Loucy (cell line): Measurements from ENCODE around the gene SNORC.

Source experiments
- H2AFZ ChIP-seq: fragments of 200-600 bp; sonication (generic); 2 replicates; pipeline ENCODE4 v1.6.0; 2016; ENCODE audit warnings: antibody characterized with exemption, mild to moderate bottlenecking, low read length, moderate library complexity
- H3F3A ChIP-seq: fragments of 200-600 bp; 2 replicates; pipeline ENCODE4 v1.6.0; 2016; ENCODE audit warnings: antibody characterized with exemption, low read depth, mild to moderate bottlenecking
- H3K27me3 ChIP-seq: fragments of 200-600 bp; sonication (generic); 2 replicates; pipeline ENCODE4 v1.6.1; 2014; ENCODE audit warnings: low read length, mild to moderate bottlenecking; ENCODE audit not compliant: insufficient read depth, poor library complexity, severe bottlenecking
- H3K36me3 ChIP-seq: fragments of 200-600 bp; sonication (generic); 2 replicates; pipeline ENCODE4 v1.6.1; 2016; ENCODE audit warnings: low read length; ENCODE audit not compliant: insufficient read depth
- H3K4me1 ChIP-seq: fragments of 200-600 bp; sonication (generic); 2 replicates; pipeline ENCODE4 v1.5.1; 2014; ENCODE audit warnings: low read length, mild to moderate bottlenecking; ENCODE audit not compliant: insufficient read depth, poor library complexity, severe bottlenecking
- H3K4me2 ChIP-seq: fragments of 200-600 bp; sonication (generic); 2 replicates; pipeline ENCODE4 v1.6.0; 2014; ENCODE audit warnings: antibody characterized with exemption, low read length, low read depth, mild to moderate bottlenecking; ENCODE audit not compliant: poor library complexity, severe bottlenecking
- H3K4me3 ChIP-seq: fragments of 200-600 bp; sonication (generic); 2 replicates; pipeline ENCODE4 v1.5.1; 2014; ENCODE audit warnings: low read length, mild to moderate bottlenecking, mixed read lengths; ENCODE audit not compliant: poor library complexity, severe bottlenecking
- H3K79me2 ChIP-seq: fragments of 200-600 bp; sonication (generic); 2 replicates; pipeline ENCODE4 v1.6.1; 2014; ENCODE audit warnings: low read length; ENCODE audit not compliant: insufficient read depth
- H3K9ac ChIP-seq: fragments of 200-600 bp; sonication (generic); 2 replicates; pipeline ENCODE4 v1.6.0; 2014; ENCODE audit warnings: mild to moderate bottlenecking, low read depth, low read length, moderate library complexity; ENCODE audit not compliant: poor library complexity, severe bottlenecking
- H3K9me2 ChIP-seq: fragments of 200-600 bp; sonication (generic); replicated peaks from 2 replicates; pipeline ENCODE4 v1.6.1; 2016; ENCODE audit warnings: low read depth, low read length, mixed read lengths
- H3K9me3 ChIP-seq: fragments of 200-600 bp; sonication (generic); 2 replicates; pipeline ENCODE4 v1.6.1; 2014; ENCODE audit warnings: mild to moderate bottlenecking, antibody characterized with exemption, low read length, low read depth; ENCODE audit not compliant: insufficient read depth
- H4K20me1 ChIP-seq: fragments of 200-600 bp; sonication (generic); 2 replicates; pipeline ENCODE4 v1.6.0; 2014; ENCODE audit warnings: antibody characterized with exemption, low read length, mild to moderate bottlenecking; ENCODE audit not compliant: insufficient read depth, poor library complexity, severe bottlenecking
- EZH2phosphoT487 ChIP-seq: fragments of 200-600 bp; IDR thresholded peaks from 2 replicates; pipeline ENCODE4 v1.6.1; 2018; ENCODE audit warnings: antibody characterized with exemption, mild to moderate bottlenecking, moderate library complexity, borderline replicate concordance
- TF ChIP-seq, protein P1 (sequence below): fragments of 200-600 bp; sonication (generic); conservative IDR thresholded peaks from 2 replicates; pipeline ENCODE4 v1.5.1; 2014; ENCODE audit warnings: mild to moderate bottlenecking, antibody characterized with exemption, low read length

Gene SNORC

GRCh38 chr2:232870018-232870765 is at the start of gene SNORC:
SNORC (plus strand) TSS chr2:232870264; CDS start chr2:232870342, 78 bp downstream.
- Histone ChIP-seq H3K4me3 (no peak within 1 kb of the TSS), H3K36me3 (no peaks in the 10 kb centered on the region), H3K27me3 (no peaks in the 10 kb centered on the region), H4K20me1 (no peaks in the 10 kb centered on the region), H3K4me2 (no peak within 1 kb of the TSS), H3K79me2 (no peaks in the 10 kb centered on the region), H3K9me2 (no peaks in the 10 kb centered on the region), H2AFZ (no peak within 1 kb of the TSS), H3F3A (no peaks in the 10 kb centered on the region), H3K4me1 (no peaks in the 10 kb centered on the region), H3K9ac (no peak within 1 kb of the TSS), H3K9me3 (no peaks in the 10 kb centered on the region)
- TF ChIP-seq, protein P1, sequence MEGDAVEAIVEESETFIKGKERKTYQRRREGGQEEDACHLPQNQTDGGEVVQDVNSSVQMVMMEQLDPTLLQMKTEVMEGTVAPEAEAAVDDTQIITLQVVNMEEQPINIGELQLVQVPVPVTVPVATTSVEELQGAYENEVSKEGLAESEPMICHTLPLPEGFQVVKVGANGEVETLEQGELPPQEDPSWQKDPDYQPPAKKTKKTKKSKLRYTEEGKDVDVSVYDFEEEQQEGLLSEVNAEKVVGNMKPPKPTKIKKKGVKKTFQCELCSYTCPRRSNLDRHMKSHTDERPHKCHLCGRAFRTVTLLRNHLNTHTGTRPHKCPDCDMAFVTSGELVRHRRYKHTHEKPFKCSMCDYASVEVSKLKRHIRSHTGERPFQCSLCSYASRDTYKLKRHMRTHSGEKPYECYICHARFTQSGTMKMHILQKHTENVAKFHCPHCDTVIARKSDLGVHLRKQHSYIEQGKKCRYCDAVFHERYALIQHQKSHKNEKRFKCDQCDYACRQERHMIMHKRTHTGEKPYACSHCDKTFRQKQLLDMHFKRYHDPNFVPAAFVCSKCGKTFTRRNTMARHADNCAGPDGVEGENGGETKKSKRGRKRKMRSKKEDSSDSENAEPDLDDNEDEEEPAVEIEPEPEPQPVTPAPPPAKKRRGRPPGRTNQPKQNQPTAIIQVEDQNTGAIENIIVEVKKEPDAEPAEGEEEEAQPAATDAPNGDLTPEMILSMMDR: no peak
- TF ChIP-seq EZH2phosphoT487: no peak

- no peaks in the 10 kb centered on the region for H3K9me3 ChIP-seq
- no peak overlapping the region for H3K4me3 ChIP-seq
- no peaks in the 10 kb centered on the region for H3K27me3 ChIP-seq
- no peak overlapping the region for H3K4me2 ChIP-seq
- H3K4me1 ChIP-seq: peaks cover 15% of the 10 kb centered on the region
- H4K20me1 ChIP-seq: peaks cover 11% of the 10 kb centered on the region
- H3K9me2 ChIP-seq: no peaks in the 10 kb centered on the region
- no peaks in the 10 kb centered on the region; the same call in 1 of the 2 replicates for H3K79me2 ChIP-seq
- no peak overlapping the region for H3K9ac ChIP-seq
- 0 out of 2 replicates have a peak, but pooled peaks cover 2% of the 10 kb centered on the region for H3F3A ChIP-seq
- peaks cover 50% of the 10 kb centered on the region for H3K36me3 ChIP-seq
- H2AFZ ChIP-seq: no peak overlapping the region
- no peak for TF ChIP-seq EZH2phosphoT487
- TF ChIP-seq, protein P1: no peak
Observed at GRCh38 chr2:232829988-232830387, 40.1 kb upstream of the SNORC start.

- peaks cover 23% of the 10 kb centered on the region for H3K4me1 ChIP-seq
- no peak overlapping the region for H2AFZ ChIP-seq
- no peak overlapping the region for H3K4me2 ChIP-seq
- no peak overlapping the region for H3K9ac ChIP-seq
- peaks cover 54% of the 10 kb centered on the region for H3K36me3 ChIP-seq
- H3K9me2 ChIP-seq: no peaks in the 10 kb centered on the region
- H3K9me3 ChIP-seq: no peaks in the 10 kb centered on the region
- no peaks in the 10 kb centered on the region; the same call in 1 of the 2 replicates for H3K79me2 ChIP-seq
- H3K4me3 ChIP-seq: no peak overlapping the region
- no peaks in the 10 kb centered on the region for H3K27me3 ChIP-seq
- 0 out of 2 replicates have a peak, but pooled peaks cover 2% of the 10 kb centered on the region for H3F3A ChIP-seq
- TF ChIP-seq EZH2phosphoT487: no peak
- TF ChIP-seq, protein P1: no peak
- H4K20me1 ChIP-seq: peaks cover 11% of the 10 kb centered on the region
Observed at GRCh38 chr2:232831496-232831895, 38.6 kb upstream of the SNORC start.
